HPDE6-E6E7 (cell line): ENCODE results near the gene HPS4.
"Not testable (repeated sequence)": the region's sequence is repeated elsewhere in the genome, so short reads cannot be mapped to it uniquely, and the experiment has no call there.

Experiments
- DNase-seq: peaks from one replicate; pipeline ENCODE4 v3.0.0; 2011; ENCODE audit warnings: missing footprints; ENCODE audit errors: extremely low spot score

HPS4 gene

GRCh38 chr22:26443901-26444690, 39.5 kb downstream of the HPS4 start:
- DNase-seq = no peak

- DNase-seq = no peak
These were observed 41.4 kb downstream of the HPS4 start for GRCh38 chr22:26442086-26442756.

GRCh38 chr22:26439559-26439958, 44.0 kb downstream of the HPS4 start:
- no peak for DNase-seq

- not testable (repeated sequence) for DNase-seq
These were observed 44.8 kb downstream of the HPS4 start for GRCh38 chr22:26438776-26439175.

- no peak for DNase-seq
These were observed 45.7 kb downstream of the HPS4 start for GRCh38 chr22:26437694-26438392.

DNA sequence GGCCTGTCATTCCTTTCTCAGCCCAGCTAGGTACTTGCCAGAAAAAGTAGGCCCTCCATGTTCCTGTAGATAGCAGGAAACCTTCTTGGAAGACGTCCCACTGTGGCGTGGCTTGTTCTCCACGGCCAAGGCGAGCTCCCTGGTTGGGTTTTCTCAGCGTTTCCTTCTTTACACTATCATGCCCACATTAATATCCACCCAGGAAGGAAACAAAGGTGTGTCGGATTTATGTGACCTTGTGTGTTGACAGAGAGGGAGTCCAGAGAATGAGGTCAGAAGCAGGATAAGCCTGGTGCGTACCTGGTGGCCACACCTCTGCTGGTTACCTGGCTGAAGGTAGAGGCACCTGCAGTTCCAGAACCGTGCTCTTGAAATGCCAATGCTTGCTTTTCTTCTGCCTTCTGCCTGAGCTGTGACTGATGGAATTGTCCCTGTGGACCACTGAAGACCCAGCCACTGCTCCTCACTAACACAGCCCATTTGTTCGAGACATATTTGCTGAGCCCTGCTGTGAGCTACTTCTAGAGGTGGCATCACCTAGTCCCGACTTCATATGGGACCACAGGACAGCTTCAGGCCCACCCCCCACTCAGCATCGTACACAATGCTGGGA, 46.6 kb downstream of the HPS4 start:
- no peak for DNase-seq

DNA sequence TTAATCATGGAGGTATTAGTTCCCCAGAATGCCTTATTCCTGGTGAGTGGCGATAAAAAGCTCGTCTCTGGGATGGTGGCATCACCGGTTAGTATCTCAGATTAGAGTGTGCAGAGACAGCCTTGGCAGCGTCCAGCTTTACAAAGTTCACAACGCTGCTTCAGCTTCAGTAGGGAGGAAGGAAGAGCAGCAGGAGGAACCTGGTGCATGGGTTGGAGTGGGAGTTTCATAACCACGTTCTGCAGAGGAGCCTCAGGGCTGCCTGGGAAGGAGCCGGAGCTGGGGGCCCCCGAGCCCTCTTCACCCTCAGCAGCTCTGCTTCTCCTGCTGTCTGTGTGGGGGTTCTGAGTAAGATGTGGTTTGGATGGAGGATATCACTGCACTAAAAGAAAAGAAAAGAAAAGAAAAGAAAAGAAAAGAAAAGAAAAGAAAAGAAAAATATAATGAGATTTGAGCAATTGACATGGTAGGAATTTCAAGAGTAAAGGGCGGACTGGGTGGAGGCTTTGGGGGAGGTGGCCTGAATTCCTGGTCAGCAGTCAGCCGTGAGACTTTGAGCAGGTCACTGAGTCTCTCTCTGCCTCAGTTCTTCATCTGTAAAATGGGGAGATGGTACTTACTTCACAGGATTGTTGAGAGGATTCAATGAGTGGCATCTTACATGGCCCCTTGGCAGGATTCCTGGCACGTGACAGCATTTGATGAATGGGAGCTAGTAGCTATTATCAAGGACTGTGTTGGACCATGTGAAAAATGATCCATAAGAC, 48.1 kb downstream of the HPS4 start:
- DNase-seq = no peak

DNA sequence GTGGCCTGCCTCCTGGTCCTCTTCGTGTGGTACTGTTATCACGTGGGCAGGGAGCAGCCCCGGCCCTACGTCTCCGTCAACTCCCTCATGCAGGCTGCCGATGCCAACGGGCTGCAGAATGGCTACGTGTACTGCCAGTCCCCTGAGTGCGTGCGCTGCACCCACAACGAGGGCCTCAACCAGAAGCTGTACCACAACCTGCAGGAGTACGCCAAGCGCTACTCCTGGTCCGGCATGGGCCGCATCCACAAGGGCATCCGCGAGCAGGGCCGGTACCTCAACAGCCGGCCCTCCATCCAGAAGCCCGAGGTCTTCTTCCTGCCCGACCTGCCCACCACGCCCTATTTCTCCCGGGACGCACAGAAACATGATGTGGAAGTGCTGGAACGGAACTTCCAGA, 49.8 kb downstream of the HPS4 start:
- no peak for DNase-seq

DNA sequence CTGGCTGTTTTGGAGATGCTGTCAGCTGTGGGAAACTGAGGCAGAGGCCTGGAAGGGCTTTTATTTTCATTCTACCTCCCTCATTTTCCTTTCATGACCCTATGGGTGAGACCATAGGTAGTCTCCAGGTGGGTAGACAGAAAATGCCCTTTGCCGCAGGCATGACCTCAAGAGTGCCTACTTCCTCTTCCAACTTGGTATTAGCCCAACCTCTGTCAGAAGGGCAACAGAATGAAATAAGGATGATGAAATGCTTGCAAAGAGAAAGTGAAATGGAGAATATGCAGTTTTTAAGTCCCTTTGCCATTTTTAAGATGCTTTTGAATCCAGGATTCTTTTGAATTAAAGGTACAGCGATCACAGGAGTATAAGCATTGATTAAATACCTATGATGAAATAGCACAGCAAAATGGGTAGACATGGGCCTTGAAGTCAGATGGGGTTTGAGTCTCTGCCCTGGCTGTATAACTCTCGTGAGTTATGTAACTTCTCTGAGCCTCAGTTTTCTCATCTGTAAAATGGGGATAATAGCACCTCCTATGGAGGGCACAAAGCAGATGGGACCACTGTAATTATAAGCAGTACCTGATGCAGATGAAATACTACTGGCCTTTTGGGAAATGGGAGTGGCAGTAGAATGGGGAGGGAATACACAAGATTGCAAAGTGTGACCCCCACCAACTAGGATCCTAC, 50.8 kb downstream of the HPS4 start:
- DNase-seq = no peak

DNA sequence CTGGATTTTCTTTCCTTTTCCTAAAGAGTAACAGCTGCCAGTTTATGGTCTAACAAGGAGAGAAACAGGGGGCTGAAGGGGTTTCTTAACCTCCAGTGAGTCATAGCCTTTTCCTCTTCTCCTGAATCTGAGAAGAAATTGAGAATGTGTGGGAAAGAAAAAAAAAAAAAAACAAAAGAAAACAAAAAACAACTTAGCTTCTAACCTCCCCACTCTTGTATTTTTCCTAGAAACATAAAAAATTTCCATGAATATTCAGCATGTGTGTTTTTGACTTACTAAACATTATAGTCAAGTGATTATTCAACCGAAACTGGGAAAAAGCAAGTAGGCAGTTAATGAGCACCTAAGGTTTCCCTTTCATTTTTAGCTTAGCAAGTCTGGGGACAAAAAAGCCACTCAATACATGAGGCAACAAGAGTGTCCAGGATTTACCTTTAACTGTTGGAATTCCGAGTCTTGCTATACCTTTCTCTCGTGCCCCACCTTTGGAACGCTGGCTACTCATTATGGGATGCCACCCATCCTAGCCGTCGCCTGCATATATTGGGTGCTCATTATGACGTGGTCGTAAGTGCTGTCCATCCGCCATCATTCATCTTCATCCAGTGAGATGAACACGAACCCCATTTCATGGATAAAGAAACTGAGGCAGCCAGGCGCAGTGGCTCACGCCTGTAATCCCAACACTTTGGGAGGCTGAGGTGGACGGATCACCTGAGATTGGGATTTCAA, 52.2 kb downstream of the HPS4 start:
- DNase-seq = no peak

GRCh38 chr22:26430600-26430999, 53.0 kb downstream of the HPS4 start:
- no peak for DNase-seq

DNA sequence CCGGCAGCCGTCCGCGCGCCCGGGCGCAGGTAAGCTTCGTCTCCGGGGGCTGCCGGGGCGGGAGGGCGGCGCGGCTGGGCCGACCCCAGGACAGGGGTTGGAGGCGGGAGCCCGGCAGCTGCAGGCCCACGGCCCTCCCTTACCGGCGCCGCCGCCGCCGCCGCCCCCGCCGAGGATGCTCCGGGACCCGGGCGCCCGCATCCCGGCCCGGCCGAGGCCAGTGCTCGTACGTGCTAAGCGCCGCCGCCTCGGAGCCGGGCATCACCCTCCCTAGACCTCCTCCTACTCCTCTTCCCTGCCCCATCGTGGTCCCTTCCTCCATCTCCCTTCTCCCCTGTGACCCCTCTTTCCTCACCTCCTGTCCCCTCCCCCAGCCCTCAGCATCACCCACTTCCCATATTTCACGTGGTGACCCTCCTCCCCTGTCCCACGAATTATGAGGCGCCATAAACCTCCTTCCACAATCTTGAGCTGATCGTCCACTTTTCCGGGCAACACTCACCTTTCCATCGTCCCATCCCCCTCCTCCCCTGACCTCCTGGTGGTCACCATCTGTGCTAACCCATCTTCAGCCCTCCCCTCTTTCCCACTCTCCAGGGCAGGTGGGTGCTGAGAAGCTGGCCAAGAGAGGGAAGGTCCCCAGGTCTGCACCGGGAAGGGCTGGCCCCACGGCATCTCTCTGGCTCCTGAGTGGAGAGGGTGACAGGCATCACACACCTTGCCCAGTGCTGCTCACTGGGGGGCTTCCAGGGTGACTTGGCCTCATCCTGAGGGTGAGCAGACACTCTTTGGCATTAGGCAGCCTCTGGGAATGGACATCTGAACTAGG, 53.9 kb downstream of the HPS4 start:
- no peak for DNase-seq

- DNase-seq = peak; percentile 55
These were observed 54.8 kb downstream of the HPS4 start, which contains the start of gene ASPHD2 for GRCh38 chr22:26428515-26429457. Gene ASPHD2 (plus strand): TSS chr22:26429260. CDS start chr22:26433616, 4,356 bp downstream.

GRCh38 chr22:26426924-26427323, 56.7 kb downstream of the HPS4 start:
- DNase-seq = no peak

- no peak for DNase-seq
These were observed 65.0 kb downstream of the HPS4 start for GRCh38 chr22:26418620-26419019.

- no peak for DNase-seq
These were observed 66.2 kb downstream of the HPS4 start for GRCh38 chr22:26417406-26417805.

DNA sequence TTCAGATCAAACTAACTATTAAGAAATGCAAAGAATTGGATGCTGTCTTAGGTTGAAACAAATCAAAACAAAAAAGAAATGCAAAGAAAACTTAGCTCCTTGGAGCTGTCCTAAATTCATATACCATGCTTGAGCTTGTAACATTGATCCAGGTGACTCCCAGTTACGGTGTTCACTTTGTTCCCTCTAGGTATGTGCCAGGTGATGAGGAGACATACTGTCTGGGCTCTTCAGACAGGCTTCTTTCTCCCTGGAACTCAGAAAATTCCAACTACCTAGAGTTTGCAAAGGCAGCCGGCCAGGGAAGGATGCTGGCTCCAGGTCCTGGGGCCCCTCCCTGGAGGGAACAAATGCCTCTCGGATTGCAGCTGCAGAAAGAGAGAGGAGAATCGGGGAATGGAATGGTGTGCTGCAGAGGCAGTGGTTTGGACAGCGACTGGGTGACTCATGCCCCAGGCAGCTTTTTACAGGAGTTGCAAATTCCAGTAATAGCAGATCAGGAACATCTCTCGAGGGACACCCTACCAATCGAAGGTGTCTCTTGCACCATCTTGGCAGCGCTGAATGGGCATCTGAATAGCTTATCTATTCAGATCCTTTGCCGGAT, 66.8 kb downstream of the HPS4 start:
- DNase-seq = peak; percentile 41

- no peak for DNase-seq
These were observed 67.3 kb downstream of the HPS4 start for GRCh38 chr22:26416256-26416655.
